Measurements from ENCODE around the gene FOS.

The FOS gene

GRCh38 chr14:75254381-75254822, 24.2 kb upstream of the FOS start:
- Histone ChIP-seq H3K4me3 (ENCODE audit: low read depth, low read length) (no peak overlapping the region), H3K9ac (no peak overlapping the region), H3K4me1 (peaks cover 26% of the 10 kb centered on the region), H3K9me3 (ENCODE audit: control insufficient read depth, low read length) (no peaks in the 10 kb centered on the region), H3K4me2 (ENCODE audit: low read length) (no peak overlapping the region), H3K27ac (no peak overlapping the region), H3K27me3 (ENCODE audit: control insufficient read depth, insufficient read depth, low read length) (no peaks in the 10 kb centered on the region), H3K36me3 (ENCODE audit: control insufficient read depth, insufficient read depth, low read length) (no peaks in the 10 kb centered on the region), H3K79me2 (no peaks in the 10 kb centered on the region), H2AFZ (peak overlapping the region; percentile 68)
- TF ChIP-seq CTCF (IDR thresholded peaks at IDR 0.05) = no peak

GRCh38 chr14:75254901-75255584, 23.6 kb upstream of the FOS start:
- Histone ChIP-seq H3K4me3 (ENCODE audit: low read depth, low read length) (no peak overlapping the region), H3K27me3 (ENCODE audit: control insufficient read depth, insufficient read depth, low read length) (no peaks in the 10 kb centered on the region), H3K9ac (no peak overlapping the region), H3K4me2 (ENCODE audit: low read length) (peak overlapping the region; percentile 3), H3K9me3 (ENCODE audit: control insufficient read depth, low read length) (no peaks in the 10 kb centered on the region), H3K36me3 (ENCODE audit: control insufficient read depth, insufficient read depth, low read length) (no peaks in the 10 kb centered on the region), H3K4me1 (peaks cover 28% of the 10 kb centered on the region), H2AFZ (peak overlapping the region; percentile 68), H3K79me2 (no peaks in the 10 kb centered on the region), H3K27ac (no peak overlapping the region)
- TF ChIP-seq CTCF (IDR thresholded peaks at IDR 0.05) = no peak

DNA sequence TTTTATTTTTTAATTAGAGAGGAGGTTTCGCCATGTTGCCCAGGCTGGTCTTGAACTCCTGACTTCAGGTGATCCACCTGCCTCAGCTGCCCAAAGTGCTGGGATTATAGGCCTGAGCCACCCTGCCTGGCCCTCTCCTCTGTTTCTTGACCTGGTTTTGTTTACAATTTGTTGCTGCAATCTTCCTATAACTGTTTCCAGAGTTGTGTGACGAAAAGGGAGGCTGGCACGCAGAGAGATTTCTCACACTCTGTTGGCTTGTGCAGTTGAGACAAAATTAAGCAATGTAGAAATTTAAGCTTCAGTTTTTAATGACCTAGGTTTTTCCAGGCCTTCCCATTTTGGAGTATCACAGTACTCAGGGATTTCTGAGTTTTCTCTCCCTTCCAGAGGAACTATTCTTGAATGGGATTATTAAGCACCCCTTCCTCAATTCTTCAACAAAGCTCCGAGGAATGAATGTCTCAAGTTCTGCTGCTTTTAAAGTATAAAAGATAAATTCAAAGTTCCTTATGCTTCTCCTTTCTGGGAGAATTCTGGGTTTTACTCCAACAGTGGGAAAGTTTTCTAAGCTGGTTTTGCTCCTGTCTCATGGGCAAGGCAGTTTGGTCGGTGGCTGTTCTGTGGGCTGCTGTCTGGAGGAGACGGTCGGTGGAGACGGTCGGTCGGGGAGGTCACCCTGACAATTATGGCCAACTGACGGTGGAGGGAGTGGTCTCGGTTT, 20.4 kb upstream of the FOS start:
- Histone ChIP-seq H3K36me3 (ENCODE audit: control insufficient read depth, insufficient read depth, low read length) (no peaks in the 10 kb centered on the region), H3K4me2 (ENCODE audit: low read length) (peak overlapping the region; percentile 78), H3K9me3 (ENCODE audit: control insufficient read depth, low read length) (no peaks in the 10 kb centered on the region), H3K4me1 (peaks cover 46% of the 10 kb centered on the region), H3K9ac (peak overlapping the region; percentile 4), H3K4me3 (ENCODE audit: low read depth, low read length) (peak overlapping the region; percentile 56), H3K27ac (peak overlapping the region; percentile 98), H3K79me2 (no peaks in the 10 kb centered on the region), H3K27me3 (ENCODE audit: control insufficient read depth, insufficient read depth, low read length) (no peaks in the 10 kb centered on the region), H2AFZ (peak overlapping the region; percentile 53)
- TF ChIP-seq CTCF (IDR thresholded peaks at IDR 0.05) = peak; percentile 19

DNA sequence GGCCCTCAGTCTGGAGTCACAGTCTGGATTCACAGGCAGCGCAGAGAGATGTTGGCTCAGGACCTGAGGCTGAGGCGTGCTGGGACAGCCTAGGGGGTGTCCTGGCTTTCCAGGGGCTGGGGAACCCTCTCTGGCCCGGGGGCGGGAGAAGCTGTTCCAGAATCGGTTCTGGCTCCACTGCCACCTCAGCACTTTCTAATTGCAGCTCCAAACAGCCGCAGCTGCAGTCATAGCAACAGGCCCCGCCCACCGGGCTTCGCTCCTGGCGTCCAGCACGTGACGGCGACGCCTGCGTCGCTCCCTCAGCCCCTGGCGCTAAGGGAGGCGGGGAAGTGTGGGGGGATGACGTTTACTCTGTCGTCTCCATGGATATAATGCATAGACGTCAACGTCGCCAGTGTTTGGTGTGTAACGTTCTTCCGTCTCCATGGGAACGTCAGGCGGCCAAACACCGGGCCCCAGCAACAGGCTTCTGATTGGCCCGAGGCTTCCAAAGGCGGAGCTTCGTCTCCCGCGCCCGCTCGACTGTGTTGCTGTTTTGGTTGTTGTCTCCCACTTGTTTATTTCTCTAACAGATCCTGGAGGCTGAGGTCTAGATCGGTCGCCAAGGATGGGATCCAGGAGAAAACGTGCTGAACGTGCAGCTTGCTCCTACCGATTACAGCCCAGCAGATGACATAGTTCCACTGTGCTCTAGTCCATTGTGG, 19.7 kb upstream of the FOS start:
- no peaks in the 10 kb centered on the region for H3K9me3 ChIP-seq (ENCODE audit: control insufficient read depth, low read length)
- peaks cover 48% of the 10 kb centered on the region for H3K4me1 ChIP-seq
- H3K9ac ChIP-seq = peak overlapping the region; percentile 91
- no peaks in the 10 kb centered on the region for H3K36me3 ChIP-seq (ENCODE audit: control insufficient read depth, insufficient read depth, low read length)
- H3K4me2 ChIP-seq (ENCODE audit: low read length) = peak overlapping the region; percentile 85
- no peaks in the 10 kb centered on the region for H3K79me2 ChIP-seq
- no peaks in the 10 kb centered on the region for H3K27me3 ChIP-seq (ENCODE audit: control insufficient read depth, insufficient read depth, low read length)
- TF ChIP-seq CTCF (IDR thresholded peaks at IDR 0.05) = peak; percentile 2
- H2AFZ ChIP-seq = peak overlapping the region; percentile 74
- peak overlapping the region; percentile 98 for H3K27ac ChIP-seq
- peak overlapping the region; percentile 66 for H3K4me3 ChIP-seq (ENCODE audit: low read depth, low read length)

Data from parathyroid adenoma (tissue), 2 donors.